ENCODE measurements around the gene CD80.

The CD80 gene

GRCh38 chr3:119494597-119494996 is 64.8 kb downstream of the CD80 start:
- no peak for DNase-seq (ENCODE audit: low spot score)

GRCh38 chr3:119492810-119493209 is 66.6 kb downstream of the CD80 start:
- DNase-seq (ENCODE audit: low spot score) = no peak

- DNase-seq (ENCODE audit: low spot score) = no peak
These were observed 67.3 kb downstream of the CD80 start for GRCh38 chr3:119492128-119492527.

GRCh38 chr3:119490153-119490552 is 69.3 kb downstream of the CD80 start:
- no peak for DNase-seq (ENCODE audit: low spot score)

GRCh38 chr3:119485563-119485962 is 73.9 kb downstream of the CD80 start:
- no peak for DNase-seq (ENCODE audit: low spot score)

- DNase-seq (ENCODE audit: low spot score) = no peak
These were observed 76.3 kb downstream of the CD80 start for GRCh38 chr3:119483101-119483500.

- DNase-seq (ENCODE audit: low spot score) = no peak
These were observed 78.3 kb downstream of the CD80 start for GRCh38 chr3:119481079-119481478.

All from pons (tissue), 1 donor.